Right atrium auricular region (tissue), 2 donors: ENCODE results near the gene KCNQ1OT1. TPM values are rescaled to one million over a fixed set of nuclear protein-coding genes. Genes with fewer than 3 reads are reported as not detected.

Experiments
- DNase-seq: peaks from one replicate; pipeline ENCODE4 v3.0.0-alpha.2; 2019; ENCODE audit warnings: low spot score
- H3K27ac ChIP-seq, 2 donors: fragments of 200-600 bp; sonication (generic); 1 replicate in 1 of 2; 2 replicates in 1 of 2; pipeline ENCODE4 v1.5.1; 2016 to 2019
- H3K27me3 ChIP-seq, 2 donors: fragments of 200-600 bp; sonication (generic); one replicate each; pipeline versions ENCODE4 v1.5.1 to v1.6.0; 2017 to 2019
- H3K36me3 ChIP-seq: fragments of 200-600 bp; sonication (generic); one replicate; pipeline ENCODE4 v1.5.1; 2016
- H3K4me1 ChIP-seq, 2 donors: fragments of 200-600 bp; sonication (generic); one replicate each; pipeline versions ENCODE4 v1.5.1 to v1.6.0; 2017 to 2019
- H3K4me3 ChIP-seq, 2 donors: fragments of 200-600 bp; sonication (generic); 1 replicate in 1 of 2; 2 replicates in 1 of 2; pipeline ENCODE4 v1.5.1; 2017 to 2019; ENCODE audit warnings: mild to moderate bottlenecking in 1 of 2, moderate library complexity in 1 of 2
- H3K9me3 ChIP-seq, 2 donors: fragments of 200-600 bp; sonication (generic); one replicate each; pipeline ENCODE4 v1.5.1; 2019
- total RNA-seq, 2 donors: library from RNA; depleted of rRNA; stranded (reverse); fragments of >200 nt; gene quantifications; one replicate each; pipeline ENCODE4 v1.1.0, GENCODE V29; 2016
- TF ChIP-seq, protein P1 (sequence below), 2 donors: fragments of 200-600 bp; sonication (generic); IDR thresholded peaks; one replicate each; pipeline ENCODE4 v1.5.1; 2019; ENCODE audit warnings: antibody characterized with exemption in 2 of 2

Gene KCNQ1OT1
- total RNA-seq, 2 donors from 2014 or later = 0.35 to 0.37 TPM

DNA sequence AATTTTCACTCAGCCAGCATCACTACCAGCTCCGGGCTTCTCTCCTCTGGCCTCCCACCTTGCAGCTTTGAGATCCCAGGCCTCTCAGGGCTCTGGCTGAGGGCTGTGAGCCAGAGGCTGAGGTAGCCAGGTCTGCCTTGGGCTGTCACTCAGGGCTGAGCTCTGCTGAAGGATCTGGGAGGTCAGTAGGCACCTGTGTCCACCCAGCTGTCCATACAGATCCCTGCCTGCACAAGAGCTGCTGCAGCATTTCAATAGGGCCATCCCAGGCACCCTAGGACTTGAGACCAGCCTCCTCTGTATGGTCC lies 12.6 kb downstream of the KCNQ1OT1 start:
- no peak overlapping the region for H3K4me3 ChIP-seq
- H3K27ac ChIP-seq = no peak overlapping the region
- H3K9me3 ChIP-seq = no peaks in the 10 kb centered on the region
- no peak for DNase-seq
- no peaks in the 10 kb centered on the region for H3K27me3 ChIP-seq
- peaks cover 0 to 44% of the 10 kb centered on the region in 2 donors for H3K4me1 ChIP-seq
- H3K36me3 ChIP-seq = no peaks in the 10 kb centered on the region
- TF ChIP-seq, protein P1, sequence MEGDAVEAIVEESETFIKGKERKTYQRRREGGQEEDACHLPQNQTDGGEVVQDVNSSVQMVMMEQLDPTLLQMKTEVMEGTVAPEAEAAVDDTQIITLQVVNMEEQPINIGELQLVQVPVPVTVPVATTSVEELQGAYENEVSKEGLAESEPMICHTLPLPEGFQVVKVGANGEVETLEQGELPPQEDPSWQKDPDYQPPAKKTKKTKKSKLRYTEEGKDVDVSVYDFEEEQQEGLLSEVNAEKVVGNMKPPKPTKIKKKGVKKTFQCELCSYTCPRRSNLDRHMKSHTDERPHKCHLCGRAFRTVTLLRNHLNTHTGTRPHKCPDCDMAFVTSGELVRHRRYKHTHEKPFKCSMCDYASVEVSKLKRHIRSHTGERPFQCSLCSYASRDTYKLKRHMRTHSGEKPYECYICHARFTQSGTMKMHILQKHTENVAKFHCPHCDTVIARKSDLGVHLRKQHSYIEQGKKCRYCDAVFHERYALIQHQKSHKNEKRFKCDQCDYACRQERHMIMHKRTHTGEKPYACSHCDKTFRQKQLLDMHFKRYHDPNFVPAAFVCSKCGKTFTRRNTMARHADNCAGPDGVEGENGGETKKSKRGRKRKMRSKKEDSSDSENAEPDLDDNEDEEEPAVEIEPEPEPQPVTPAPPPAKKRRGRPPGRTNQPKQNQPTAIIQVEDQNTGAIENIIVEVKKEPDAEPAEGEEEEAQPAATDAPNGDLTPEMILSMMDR (IDR thresholded peaks at IDR 0.05) = no peak

DNA sequence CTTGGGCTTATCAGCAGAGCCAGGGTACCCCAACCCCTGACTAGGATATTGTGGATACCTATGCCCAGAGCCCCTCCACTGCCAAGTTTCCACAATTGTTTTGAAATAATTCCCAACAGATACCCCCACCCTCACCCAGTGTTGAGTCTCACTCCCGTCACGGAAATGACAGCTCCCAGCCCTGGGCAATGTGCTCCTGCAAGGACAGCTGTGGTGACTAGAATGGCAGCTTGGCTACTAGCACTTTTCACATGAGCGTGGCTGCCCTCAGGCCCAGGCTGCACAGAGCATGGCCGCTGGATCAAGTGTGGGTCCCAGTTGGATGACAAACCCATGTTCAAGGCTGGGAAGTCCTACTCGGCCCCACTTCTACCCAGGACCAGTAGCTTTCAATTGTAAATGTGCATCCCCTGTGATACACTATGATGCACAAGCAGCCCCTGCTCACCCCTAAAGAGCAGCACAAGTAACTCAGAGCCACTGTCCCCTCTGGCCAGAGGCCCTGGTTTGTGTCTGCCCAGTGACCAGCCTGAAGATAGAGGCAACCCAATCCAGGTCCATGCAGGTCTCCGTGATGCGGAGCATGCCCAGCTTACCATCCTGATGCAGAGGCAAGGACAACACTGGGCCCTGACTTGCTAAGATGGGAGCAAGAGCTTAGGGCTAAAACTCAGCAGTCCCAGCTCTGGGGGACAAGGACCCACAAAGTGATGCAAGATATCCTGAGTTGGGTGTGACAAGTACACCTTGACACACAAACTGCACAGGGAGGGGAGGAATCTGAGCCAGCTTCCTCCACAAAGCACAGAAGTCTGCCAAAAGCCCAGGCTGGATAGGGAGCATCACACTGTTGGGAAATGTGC lies 13.2 kb downstream of the KCNQ1OT1 start:
- H3K27ac ChIP-seq = no peak overlapping the region
- peaks cover 0 to 41% of the 10 kb centered on the region in 2 donors for H3K4me1 ChIP-seq
- H3K4me3 ChIP-seq = no peak overlapping the region
- DNase-seq = no peak
- H3K36me3 ChIP-seq = no peaks in the 10 kb centered on the region
- TF ChIP-seq, protein P1 (IDR thresholded peaks at IDR 0.05) = no peak
- H3K9me3 ChIP-seq = no peaks in the 10 kb centered on the region
- H3K27me3 ChIP-seq = no peaks in the 10 kb centered on the region

- no peaks in the 10 kb centered on the region for H3K27me3 ChIP-seq
- DNase-seq = no peak
- no peaks in the 10 kb centered on the region for H3K9me3 ChIP-seq
- peaks cover 0 to 34% of the 10 kb centered on the region in 2 donors for H3K4me1 ChIP-seq
- no peaks in the 10 kb centered on the region for H3K36me3 ChIP-seq
- no peak overlapping the region for H3K27ac ChIP-seq
- no peak overlapping the region for H3K4me3 ChIP-seq
- TF ChIP-seq, protein P1 (IDR thresholded peaks at IDR 0.05) = no peak
Measured at GRCh38 chr11:2685566-2686359, 14.0 kb downstream of the KCNQ1OT1 start.

GRCh38 chr11:2685051-2685450 lies 14.7 kb downstream of the KCNQ1OT1 start:
- Histone ChIP-seq H3K9me3 (no peaks in the 10 kb centered on the region), H3K27ac (no peak overlapping the region), H3K27me3 (no peaks in the 10 kb centered on the region), H3K4me1 (peaks cover 0 to 27% of the 10 kb centered on the region in 2 donors), H3K36me3 (no peaks in the 10 kb centered on the region), H3K4me3 (no peak overlapping the region)
- TF ChIP-seq, protein P1 (IDR thresholded peaks at IDR 0.05) = no peak
- no peak for DNase-seq

DNA sequence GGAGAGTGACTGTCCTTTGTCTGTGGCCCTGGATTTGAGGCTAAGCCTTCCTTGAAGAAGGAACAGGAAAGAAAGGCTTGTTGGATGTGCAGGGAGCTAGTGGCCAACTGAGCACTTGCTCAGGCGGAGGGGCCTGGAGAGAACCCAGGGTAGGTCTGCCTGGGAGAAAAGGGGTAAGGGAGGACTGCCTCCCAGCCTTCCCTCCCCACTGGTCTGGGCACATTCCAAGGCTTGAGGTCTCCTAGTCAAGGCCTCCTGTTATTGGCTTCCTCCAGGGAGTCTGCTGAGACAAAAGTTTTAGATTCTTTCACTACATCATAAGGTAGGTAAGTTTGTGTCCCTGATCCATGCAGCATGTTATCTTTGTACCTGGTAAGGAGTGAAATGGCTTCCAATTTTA lies 15.2 kb downstream of the KCNQ1OT1 start:
- Histone ChIP-seq H3K27ac (no peak overlapping the region), H3K27me3 (no peaks in the 10 kb centered on the region), H3K9me3 (no peaks in the 10 kb centered on the region), H3K4me1 (peaks cover 0 to 22% of the 10 kb centered on the region in 2 donors), H3K36me3 (no peaks in the 10 kb centered on the region), H3K4me3 (no peak overlapping the region)
- DNase-seq = no peak
- TF ChIP-seq, protein P1 (IDR thresholded peaks at IDR 0.05) = no peak
